Astrocyte (in vitro differentiated cells and primary cell): ENCODE measurements around the gene MTUS2.

ENCODE experiments used
- EZH2 ChIP-seq: IDR thresholded peaks from 2 replicates; pipeline ENCODE4 v1.6.1; 2012; ENCODE audit warnings: mild to moderate bottlenecking, low read length, inconsistent platforms; ENCODE audit not compliant: insufficient read depth
- TF ChIP-seq, protein P1 (sequence below): IDR thresholded peaks from 2 replicates; pipeline ENCODE4 v1.5.1; 2011; ENCODE audit warnings: low read depth, mild to moderate bottlenecking, inconsistent platforms, low read length, moderate library complexity; ENCODE audit not compliant: insufficient read depth

DNA sequence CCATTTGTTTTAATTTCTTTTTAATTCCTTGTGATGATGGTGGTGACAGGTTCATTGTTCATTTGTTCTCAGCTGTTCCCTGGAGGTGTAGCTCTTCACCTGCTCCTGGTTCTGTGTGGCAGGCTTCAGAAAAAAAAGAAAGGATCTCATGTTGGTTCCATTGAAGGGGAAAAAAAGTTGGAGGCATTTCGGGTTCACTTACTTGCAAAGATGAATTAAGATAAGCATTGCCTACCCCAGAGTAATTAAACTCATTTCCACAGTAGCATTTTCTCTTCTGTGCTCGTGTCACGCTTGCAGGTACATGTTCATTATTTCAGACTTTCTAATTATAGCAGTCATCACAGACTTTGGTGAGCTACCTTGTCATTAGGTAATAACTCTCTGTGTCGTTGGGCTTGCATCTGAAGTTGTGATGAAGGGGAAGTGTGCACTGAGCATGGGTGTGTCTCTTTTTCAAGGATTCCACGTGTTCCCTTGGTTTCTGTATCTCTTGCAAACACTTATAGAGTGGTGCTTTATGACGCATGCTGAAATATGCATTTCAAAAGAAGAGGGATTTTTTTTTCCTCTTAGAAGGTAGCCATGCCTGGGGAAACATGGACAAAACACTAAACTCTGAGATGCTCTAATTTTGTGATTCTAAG is 69.1 kb downstream of the MTUS2 start:
- TF ChIP-seq, protein P1, sequence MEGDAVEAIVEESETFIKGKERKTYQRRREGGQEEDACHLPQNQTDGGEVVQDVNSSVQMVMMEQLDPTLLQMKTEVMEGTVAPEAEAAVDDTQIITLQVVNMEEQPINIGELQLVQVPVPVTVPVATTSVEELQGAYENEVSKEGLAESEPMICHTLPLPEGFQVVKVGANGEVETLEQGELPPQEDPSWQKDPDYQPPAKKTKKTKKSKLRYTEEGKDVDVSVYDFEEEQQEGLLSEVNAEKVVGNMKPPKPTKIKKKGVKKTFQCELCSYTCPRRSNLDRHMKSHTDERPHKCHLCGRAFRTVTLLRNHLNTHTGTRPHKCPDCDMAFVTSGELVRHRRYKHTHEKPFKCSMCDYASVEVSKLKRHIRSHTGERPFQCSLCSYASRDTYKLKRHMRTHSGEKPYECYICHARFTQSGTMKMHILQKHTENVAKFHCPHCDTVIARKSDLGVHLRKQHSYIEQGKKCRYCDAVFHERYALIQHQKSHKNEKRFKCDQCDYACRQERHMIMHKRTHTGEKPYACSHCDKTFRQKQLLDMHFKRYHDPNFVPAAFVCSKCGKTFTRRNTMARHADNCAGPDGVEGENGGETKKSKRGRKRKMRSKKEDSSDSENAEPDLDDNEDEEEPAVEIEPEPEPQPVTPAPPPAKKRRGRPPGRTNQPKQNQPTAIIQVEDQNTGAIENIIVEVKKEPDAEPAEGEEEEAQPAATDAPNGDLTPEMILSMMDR = no peak
- TF ChIP-seq EZH2 = no peak
